Panc1 (cell line): Measurements from ENCODE around the gene DGLUCY. TPM values are rescaled to one million over a fixed set of nuclear protein-coding genes. Genes with fewer than 3 reads are reported as not detected.

Experiments used
- ATAC-seq: fragments of 200-7000 bp; cut with Tn5 transposase; 2 replicates; pipeline ENCODE4 v1.9.1; 2020; ENCODE audit warnings: mild to moderate bottlenecking, moderate library complexity
- BruUV-seq: library from RNA; stranded (reverse); fragments of 400-500 nt; replicated peaks from 2 replicates; lab custom pipeline; 2021; lab: Mats Ljungman, UMichigan
- CTCF ChIA-PET: fragments of 300-600 bp; sonication (Branson Sonifier 250); formaldehyde crosslinking; loops from one replicate; lab custom pipeline; 2022; ENCODE audit warnings: antibody characterized with exemption; lab: Charles Lee
- POLR2A ChIA-PET: fragments of 300-600 bp; sonication (Branson Sonifier 250); formaldehyde crosslinking; loops from one replicate; lab custom pipeline; 2022; ENCODE audit warnings: antibody characterized with exemption; lab: Charles Lee
- DNase-seq: peaks from one replicate; pipeline ENCODE4 v3.0.0-alpha.2; 2010; ENCODE audit warnings: low read depth, low spot score
- H3K27ac ChIP-seq: 2 replicates; pipeline ENCODE4 v1.5.1; 2011; ENCODE audit warnings: mild to moderate bottlenecking, low read length, inconsistent platforms
- H3K27me3 ChIP-seq: fragments of 200-500 bp; sonication (Bioruptor generic); 2 replicates; pipeline ENCODE4 v1.6.0; 2014; ENCODE audit warnings: low read length, inconsistent platforms; ENCODE audit not compliant: control insufficient read depth, insufficient read depth
- H3K36me3 ChIP-seq: fragments of 200-500 bp; sonication (Bioruptor generic); 2 replicates; pipeline ENCODE4 v1.5.1; 2014; ENCODE audit warnings: inconsistent platforms, mild to moderate bottlenecking, low read length, moderate library complexity; ENCODE audit not compliant: control insufficient read depth, insufficient read depth
- H3K4me1 ChIP-seq: 2 replicates; pipeline ENCODE4 v1.5.1; 2011; ENCODE audit warnings: inconsistent platforms, mild to moderate bottlenecking, low read length, moderate library complexity; ENCODE audit not compliant: control insufficient read depth, insufficient read depth
- H3K4me3 ChIP-seq, 2 experiments: 2 replicates each; pipeline ENCODE4 v1.5.1; 2011 to 2012; ENCODE audit warnings: low read depth in 2 of 2, low read length in 2 of 2, mild to moderate bottlenecking in 2 of 2, inconsistent platforms in 1 of 2, moderate library complexity in 1 of 2
- H3K9me3 ChIP-seq: fragments of 200-500 bp; sonication (Bioruptor generic); 2 replicates; pipeline ENCODE4 v1.5.1; 2014; ENCODE audit warnings: low read depth, mild to moderate bottlenecking, inconsistent platforms, low read length, moderate library complexity; ENCODE audit not compliant: control insufficient read depth, insufficient read depth
- POLR2AphosphoS5 ChIP-seq: IDR thresholded peaks from 2 replicates; pipeline ENCODE4 v1.6.1; 2012; ENCODE audit warnings: mild to moderate bottlenecking, low read depth, low read length, moderate library complexity
- SIN3A ChIP-seq: IDR thresholded peaks from 2 replicates; pipeline ENCODE4 v1.6.1; 2012; ENCODE audit warnings: low read depth, mild to moderate bottlenecking, low read length, moderate library complexity, borderline replicate concordance; ENCODE audit not compliant: insufficient read depth
- TCF7L2 ChIP-seq: IDR thresholded peaks from 2 replicates; pipeline ENCODE4 v1.6.1; 2011; ENCODE audit warnings: mild to moderate bottlenecking, low read depth, low read length, inconsistent platforms
- in situ Hi-C: cut with HindIII; loops from 2 replicates; pipeline ENCODE4 v1.10.0; 2016; ENCODE audit warnings: low sequenced_read_pairs, low pct_unique_long_range_greater_than_20kb
- intact Hi-C: fragments of 100-400 bp; cut with micrococcal nuclease; formaldehyde crosslinking; loops from one replicate; pipeline ENCODE4 v1.10.0; 2022; ENCODE audit not compliant: unreplicated experiment
- total RNA-seq: library from RNA; stranded (reverse); gene quantifications from one replicate; pipeline ENCODE4 v1.2.1, GENCODE V29; 2021; ENCODE audit not compliant: unreplicated experiment
- TF ChIP-seq, protein P1 (sequence below), 2 experiments: IDR thresholded peaks; 2 replicates each; pipeline ENCODE4 v1.6.1; 2011 to 2012; ENCODE audit warnings: low read depth in 2 of 2, control low read depth in 1 of 2, low read length in 1 of 2, mild to moderate bottlenecking in 1 of 2, moderate library complexity in 1 of 2; ENCODE audit not compliant: insufficient read depth in 1 of 2
- TF ChIP-seq, protein P2 (sequence below): fragments of 450-650 bp; IDR thresholded peaks from 2 replicates; pipeline ENCODE4 v1.5.1; 2017; ENCODE audit warnings: mild to moderate bottlenecking

Gene DGLUCY
- total RNA-seq, 1 experiment from 2014 or later: 21.3 TPM

DNA sequence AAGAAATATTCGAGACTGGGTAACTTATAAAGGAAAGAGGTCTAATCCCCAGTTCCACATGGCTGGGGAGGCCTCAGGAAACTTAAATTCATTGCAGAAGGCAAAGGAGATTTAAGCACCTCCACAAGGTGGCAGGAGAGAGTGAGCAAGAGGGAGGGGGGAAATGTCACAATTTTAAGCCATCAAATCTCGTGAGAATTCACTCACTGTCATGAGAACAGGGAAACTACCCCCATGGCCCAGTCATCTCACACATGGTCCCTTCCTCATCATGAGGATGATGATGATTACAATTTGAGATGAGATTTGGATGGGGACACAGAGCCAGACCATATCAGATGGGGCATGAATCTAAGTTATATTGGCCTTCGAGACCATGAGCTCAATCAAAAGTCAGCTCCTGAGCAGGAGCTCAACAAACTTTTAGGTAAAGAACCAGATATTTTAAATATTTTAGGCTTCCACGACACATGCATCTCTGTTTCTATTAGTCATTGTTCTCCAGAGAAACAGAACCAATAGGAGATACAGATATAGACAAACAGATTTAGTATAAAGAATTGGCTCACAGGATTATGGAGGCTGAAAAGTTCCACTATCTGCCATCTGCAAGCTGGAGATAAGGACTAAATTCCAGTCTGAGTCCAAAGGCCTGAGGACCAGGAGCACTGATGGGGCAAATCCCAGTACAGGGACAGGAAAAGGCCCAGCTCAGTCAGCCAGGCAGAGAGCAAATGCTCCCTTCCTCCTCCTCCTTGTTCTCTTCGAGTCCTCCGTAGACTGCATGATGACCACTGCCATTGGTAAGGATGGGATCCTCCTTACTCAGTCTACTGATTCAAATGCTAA, 24.9 kb downstream of the DGLUCY start:
- ATAC-seq (no peak), DNase-seq (no peak)
- intact Hi-C loops: no loop called here
- Histone ChIP-seq H3K4me1 (no peaks in the 10 kb centered on the region), H3K27me3 (no peaks in the 10 kb centered on the region), H3K4me3 (no peak overlapping the region), H3K9me3 (no peaks in the 10 kb centered on the region), H3K36me3 (no peaks in the 10 kb centered on the region), H3K27ac (no peak overlapping the region)
- in situ Hi-C loops: no loop called here
- BruUV-seq: no TSS peak
- TF ChIP-seq, protein P1, sequence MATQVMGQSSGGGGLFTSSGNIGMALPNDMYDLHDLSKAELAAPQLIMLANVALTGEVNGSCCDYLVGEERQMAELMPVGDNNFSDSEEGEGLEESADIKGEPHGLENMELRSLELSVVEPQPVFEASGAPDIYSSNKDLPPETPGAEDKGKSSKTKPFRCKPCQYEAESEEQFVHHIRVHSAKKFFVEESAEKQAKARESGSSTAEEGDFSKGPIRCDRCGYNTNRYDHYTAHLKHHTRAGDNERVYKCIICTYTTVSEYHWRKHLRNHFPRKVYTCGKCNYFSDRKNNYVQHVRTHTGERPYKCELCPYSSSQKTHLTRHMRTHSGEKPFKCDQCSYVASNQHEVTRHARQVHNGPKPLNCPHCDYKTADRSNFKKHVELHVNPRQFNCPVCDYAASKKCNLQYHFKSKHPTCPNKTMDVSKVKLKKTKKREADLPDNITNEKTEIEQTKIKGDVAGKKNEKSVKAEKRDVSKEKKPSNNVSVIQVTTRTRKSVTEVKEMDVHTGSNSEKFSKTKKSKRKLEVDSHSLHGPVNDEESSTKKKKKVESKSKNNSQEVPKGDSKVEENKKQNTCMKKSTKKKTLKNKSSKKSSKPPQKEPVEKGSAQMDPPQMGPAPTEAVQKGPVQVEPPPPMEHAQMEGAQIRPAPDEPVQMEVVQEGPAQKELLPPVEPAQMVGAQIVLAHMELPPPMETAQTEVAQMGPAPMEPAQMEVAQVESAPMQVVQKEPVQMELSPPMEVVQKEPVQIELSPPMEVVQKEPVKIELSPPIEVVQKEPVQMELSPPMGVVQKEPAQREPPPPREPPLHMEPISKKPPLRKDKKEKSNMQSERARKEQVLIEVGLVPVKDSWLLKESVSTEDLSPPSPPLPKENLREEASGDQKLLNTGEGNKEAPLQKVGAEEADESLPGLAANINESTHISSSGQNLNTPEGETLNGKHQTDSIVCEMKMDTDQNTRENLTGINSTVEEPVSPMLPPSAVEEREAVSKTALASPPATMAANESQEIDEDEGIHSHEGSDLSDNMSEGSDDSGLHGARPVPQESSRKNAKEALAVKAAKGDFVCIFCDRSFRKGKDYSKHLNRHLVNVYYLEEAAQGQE (IDR thresholded peaks at IDR 0.05; ENCODE audit: insufficient read depth in 1 of 2, low read depth in 2 of 2, low read length in 1 of 2): no peak
- TF ChIP-seq, protein P2, sequence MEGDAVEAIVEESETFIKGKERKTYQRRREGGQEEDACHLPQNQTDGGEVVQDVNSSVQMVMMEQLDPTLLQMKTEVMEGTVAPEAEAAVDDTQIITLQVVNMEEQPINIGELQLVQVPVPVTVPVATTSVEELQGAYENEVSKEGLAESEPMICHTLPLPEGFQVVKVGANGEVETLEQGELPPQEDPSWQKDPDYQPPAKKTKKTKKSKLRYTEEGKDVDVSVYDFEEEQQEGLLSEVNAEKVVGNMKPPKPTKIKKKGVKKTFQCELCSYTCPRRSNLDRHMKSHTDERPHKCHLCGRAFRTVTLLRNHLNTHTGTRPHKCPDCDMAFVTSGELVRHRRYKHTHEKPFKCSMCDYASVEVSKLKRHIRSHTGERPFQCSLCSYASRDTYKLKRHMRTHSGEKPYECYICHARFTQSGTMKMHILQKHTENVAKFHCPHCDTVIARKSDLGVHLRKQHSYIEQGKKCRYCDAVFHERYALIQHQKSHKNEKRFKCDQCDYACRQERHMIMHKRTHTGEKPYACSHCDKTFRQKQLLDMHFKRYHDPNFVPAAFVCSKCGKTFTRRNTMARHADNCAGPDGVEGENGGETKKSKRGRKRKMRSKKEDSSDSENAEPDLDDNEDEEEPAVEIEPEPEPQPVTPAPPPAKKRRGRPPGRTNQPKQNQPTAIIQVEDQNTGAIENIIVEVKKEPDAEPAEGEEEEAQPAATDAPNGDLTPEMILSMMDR: peak; percentile 65
- ChIA-PET CTCF (interaction anchor here (0.6 kb wide), 1 partner anchor 35 kb away, joined by 5 read pairs; no protein-coding TSS in a partner anchor), POLR2A (no interaction called here)

DNA sequence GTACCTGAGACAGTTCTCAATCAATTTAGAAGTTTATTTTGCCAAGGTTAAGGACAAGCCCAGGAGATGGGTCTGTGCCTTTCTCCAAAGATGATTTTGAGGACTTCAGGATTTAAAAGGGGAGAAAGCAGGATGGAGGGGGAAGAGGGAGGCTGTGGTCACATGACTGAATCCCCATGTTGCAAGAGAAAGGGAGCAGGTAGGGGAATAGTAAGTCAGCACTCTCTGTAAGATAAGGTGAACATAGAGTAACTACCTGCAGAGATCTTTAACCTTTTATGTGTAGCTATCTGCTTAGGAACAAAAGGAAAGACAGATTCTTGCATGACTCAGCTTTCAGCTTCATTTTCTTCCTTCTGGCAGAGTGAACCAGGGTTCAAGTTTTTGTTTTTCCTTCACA, 25.9 kb downstream of the DGLUCY start:
- no peak overlapping the region for H3K27ac ChIP-seq
- no peaks in the 10 kb centered on the region for H3K4me1 ChIP-seq
- no peaks in the 10 kb centered on the region for H3K27me3 ChIP-seq
- no peaks in the 10 kb centered on the region for H3K9me3 ChIP-seq
- no peak overlapping the region for H3K4me3 ChIP-seq
- ChIA-PET CTCF (no interaction called here), POLR2A (no interaction called here)
- TF ChIP-seq POLR2AphosphoS5: no peak
- DNase-seq (no peak), ATAC-seq (no peak)
- no peaks in the 10 kb centered on the region for H3K36me3 ChIP-seq
- no TSS peak for BruUV-seq
- intact Hi-C loops (loop anchor here (5.0 kb wide), 1 partner anchor 237 kb away; no protein-coding TSS in a partner anchor), in situ Hi-C loops (no loop called here)

DNA sequence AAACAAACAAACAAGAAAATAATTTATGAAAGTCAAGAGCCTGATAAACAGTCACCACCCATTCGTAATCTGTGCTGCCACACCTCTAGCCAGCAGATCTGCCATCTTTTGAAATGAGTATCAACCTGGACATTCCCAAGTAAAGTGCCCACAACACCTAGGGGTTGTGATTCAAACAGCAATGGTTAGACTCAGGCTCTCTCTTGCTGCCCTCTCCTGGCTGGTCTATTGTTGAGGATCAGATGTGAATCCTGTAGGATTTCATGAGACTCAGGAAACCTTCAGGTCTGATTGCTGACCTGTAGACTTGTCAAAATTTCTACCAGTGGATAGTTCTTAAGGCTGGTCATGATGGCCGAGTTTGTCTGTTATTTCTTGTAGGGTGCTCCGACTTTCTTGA, 26.8 kb downstream of the DGLUCY start:
- BruUV-seq: no TSS peak
- in situ Hi-C loops: no loop called here
- H3K4me3 ChIP-seq: no peak overlapping the region
- H3K4me1 ChIP-seq: no peaks in the 10 kb centered on the region
- no peaks in the 10 kb centered on the region for H3K9me3 ChIP-seq
- H3K36me3 ChIP-seq: no peaks in the 10 kb centered on the region
- ChIA-PET CTCF (no interaction called here), POLR2A (no interaction called here)
- H3K27me3 ChIP-seq: no peaks in the 10 kb centered on the region
- intact Hi-C loops: loop anchor here (5.0 kb wide), 1 partner anchor 238 kb away; no protein-coding TSS in a partner anchor
- DNase-seq (no peak), ATAC-seq (peak; percentile 76)
- no peak overlapping the region for H3K27ac ChIP-seq
- TF ChIP-seq SIN3A (no peak), TCF7L2 (no peak)
- TF ChIP-seq, protein P2: peak; percentile 57
